Natural killer cell (primary cell): ENCODE data around the gene IFT122. TPM values are rescaled to one million over a fixed set of nuclear protein-coding genes. Genes with fewer than 3 reads are reported as not detected.

Source experiments
- ATAC-seq, 3 donors: fragments of 150-1000 bp in 2 of 3; fragments of 200-7000 bp in 1 of 3; cut with Tn5 transposase; 1 replicate in 1 of 3; 2 replicates in 2 of 3; pipeline ENCODE4 v1.10.0; 2021; ENCODE audit warnings: mild to moderate bottlenecking in 2 of 3, moderate library complexity in 2 of 3
- DNase-seq, 2 donors: peaks; one replicate each; pipeline versions ENCODE4 v3.0.0 to v3.0.0-alpha.2; 2013 to 2021; ENCODE audit warnings: mixed read lengths in 1 of 2
- H3K27ac ChIP-seq: one replicate; pipeline ENCODE4 v1.5.1; 2013; ENCODE audit warnings: mild to moderate bottlenecking, low read length
- H3K27me3 ChIP-seq: one replicate; pipeline ENCODE4 v1.6.1; 2013; ENCODE audit warnings: low read length; ENCODE audit not compliant: control insufficient read depth, insufficient read depth
- H3K36me3 ChIP-seq: one replicate; pipeline ENCODE4 v1.6.1; 2013; ENCODE audit warnings: low read length; ENCODE audit not compliant: control insufficient read depth, insufficient read depth
- H3K4me1 ChIP-seq: one replicate; pipeline ENCODE4 v1.6.1; 2013; ENCODE audit warnings: low read length; ENCODE audit not compliant: control insufficient read depth, insufficient read depth
- H3K4me3 ChIP-seq: one replicate; pipeline ENCODE4 v1.5.1; 2013; ENCODE audit warnings: low read length
- H3K9me3 ChIP-seq: one replicate; pipeline ENCODE4 v1.6.1; 2013; ENCODE audit warnings: low read length; ENCODE audit not compliant: control insufficient read depth, insufficient read depth
- H3K27ac Mint-ChIP-seq, 2 donors: one replicate each; pipeline ENCODE4 v1.8.0; 2022; ENCODE audit warnings: mild to moderate bottlenecking in 2 of 2, mixed read lengths in 2 of 2, moderate library complexity in 1 of 2
- H3K27me3 Mint-ChIP-seq, 2 donors: one replicate each; pipeline ENCODE4 v1.8.0; 2022; ENCODE audit warnings: low read depth in 2 of 2, mixed read lengths in 2 of 2
- H3K36me3 Mint-ChIP-seq: one replicate; pipeline ENCODE4 v1.8.0; 2022; ENCODE audit warnings: mixed read lengths
- H3K4me1 Mint-ChIP-seq, 2 donors: one replicate each; pipeline ENCODE4 v1.8.0; 2022; ENCODE audit warnings: mixed read lengths in 2 of 2
- H3K4me3 Mint-ChIP-seq: one replicate; pipeline ENCODE4 v1.8.0; 2022; ENCODE audit warnings: mild to moderate bottlenecking, moderate library complexity, mixed read lengths
- H3K9me3 Mint-ChIP-seq, 2 donors: one replicate each; pipeline ENCODE4 v1.8.0; 2022; ENCODE audit warnings: mixed read lengths in 2 of 2
- CTCF ChIP-seq: fragments of 200-600 bp; IDR thresholded peaks from one replicate; pipeline ENCODE4 v1.8.0; 2022; ENCODE audit warnings: antibody characterized with exemption
- whole genome bisulfite sequencing: methylation state at CpG from one replicate; pipeline ENCODE4 v1.1.7; 2013; ENCODE audit warnings: missing lambda C conversion rate; ENCODE audit not compliant: insufficient coverage; 5-methylcytosine and 5-hydroxymethylcytosine counted together
- intact Hi-C: fragments of 100-400 bp; cut with micrococcal nuclease; formaldehyde crosslinking; loops from one replicate; pipeline ENCODE4 v1.14.2; 2022
- total RNA-seq, 4 donors: library from RNA; stranded (reverse); fragments of 120-200 nt in 1 of 4; gene quantifications; one replicate each; pipeline versions ENCODE4 v1.2.3 to v1.2.4, GENCODE V29; 2013 to 2022

Gene IFT122
- total RNA-seq, 3 donors from 2014 or later (not counting 1 experiment from before 2014, with no cell fraction given), result 20.7 to 26.6 (median 23.9) TPM

- Histone ChIP-seq H3K9me3 (no peaks in the 10 kb centered on the region), H3K4me1 (no peaks in the 10 kb centered on the region), H3K27ac (no peak overlapping the region), H3K36me3 (peaks cover 2% of the 10 kb centered on the region), H3K27me3 (no peaks in the 10 kb centered on the region), H3K4me3 (no peak overlapping the region)
- no peak for TF ChIP-seq CTCF
- ATAC-seq (no peak), DNase-seq (no peak)
- no peak overlapping the region for H3K27ac Mint-ChIP-seq
- 97% methylated on average over 3 of the region's 5 CpGs for WGBS
- H3K4me1 Mint-ChIP-seq, result peaks cover 0 to 5% of the 10 kb centered on the region in 2 donors
- no peaks in the 10 kb centered on the region for H3K9me3 Mint-ChIP-seq
- H3K4me3 Mint-ChIP-seq, result no peak overlapping the region
- H3K36me3 Mint-ChIP-seq, result no peaks in the 10 kb centered on the region
- no peaks in the 10 kb centered on the region for H3K27me3 Mint-ChIP-seq
- intact Hi-C loops, result no loop called here
Measured at GRCh38 chr3:129449279-129450115, 9.5 kb downstream of the IFT122 start.

GRCh38 chr3:129453732-129454131 lies 13.7 kb downstream of the IFT122 start:
- TF ChIP-seq CTCF, result no peak
- Mint-ChIP-seq H3K27ac (no peak overlapping the region), H3K36me3 (no peaks in the 10 kb centered on the region), H3K27me3 (no peaks in the 10 kb centered on the region), H3K9me3 (no peaks in the 10 kb centered on the region), H3K4me1 (peaks cover 0 to 5% of the 10 kb centered on the region in 2 donors), H3K4me3 (no peak overlapping the region)
- peaks cover 5% of the 10 kb centered on the region for H3K36me3 ChIP-seq
- H3K4me3 ChIP-seq, result no peak overlapping the region
- no peak overlapping the region for H3K27ac ChIP-seq
- WGBS, result 100% methylated on average over 1 of the region's 1 CpG
- DNase-seq, result no peak
- intact Hi-C loops, result no loop called here
- no peaks in the 10 kb centered on the region for H3K9me3 ChIP-seq
- H3K4me1 ChIP-seq, result no peaks in the 10 kb centered on the region
- no peaks in the 10 kb centered on the region for H3K27me3 ChIP-seq
- no peak for ATAC-seq

- Histone ChIP-seq H3K36me3 (peaks cover 3% of the 10 kb centered on the region), H3K27ac (no peak overlapping the region), H3K4me3 (no peak overlapping the region), H3K27me3 (no peaks in the 10 kb centered on the region), H3K9me3 (no peaks in the 10 kb centered on the region), H3K4me1 (no peaks in the 10 kb centered on the region)
- no peaks in the 10 kb centered on the region for H3K9me3 Mint-ChIP-seq
- TF ChIP-seq CTCF, result no peak
- ATAC-seq, result no peak
- DNase-seq, result no peak
- WGBS, result 80% methylated on average over 1 of the region's 3 CpGs
- H3K27me3 Mint-ChIP-seq, result no peaks in the 10 kb centered on the region
- H3K27ac Mint-ChIP-seq, result no peak overlapping the region
- H3K4me1 Mint-ChIP-seq, result no peaks in the 10 kb centered on the region
- H3K4me3 Mint-ChIP-seq, result no peak overlapping the region
- no peaks in the 10 kb centered on the region for H3K36me3 Mint-ChIP-seq
- intact Hi-C loops, result no loop called here
Measured at GRCh38 chr3:129460155-129460554, 20.1 kb downstream of the IFT122 start.

- ATAC-seq (no peak), DNase-seq (no peak)
- WGBS, result 95% methylated on average over 2 of the region's 2 CpGs
- no peaks in the 10 kb centered on the region for H3K27me3 ChIP-seq
- H3K4me3 Mint-ChIP-seq, result no peak overlapping the region
- H3K4me3 ChIP-seq, result no peak overlapping the region
- H3K4me1 Mint-ChIP-seq, result no peaks in the 10 kb centered on the region
- no peaks in the 10 kb centered on the region for H3K36me3 Mint-ChIP-seq
- H3K9me3 ChIP-seq, result no peaks in the 10 kb centered on the region
- H3K27ac Mint-ChIP-seq, result no peak overlapping the region
- no peaks in the 10 kb centered on the region for H3K4me1 ChIP-seq
- H3K36me3 ChIP-seq, result peaks cover 3% of the 10 kb centered on the region
- no peak overlapping the region for H3K27ac ChIP-seq
- H3K9me3 Mint-ChIP-seq, result no peaks in the 10 kb centered on the region
- intact Hi-C loops, result no loop called here
- no peaks in the 10 kb centered on the region for H3K27me3 Mint-ChIP-seq
- no peak for TF ChIP-seq CTCF
Measured at GRCh38 chr3:129460572-129460971, 20.5 kb downstream of the IFT122 start.
